HG02943 (cell line): ENCODE data around the gene AIG1.
"Not testable (repeated sequence)": the region's sequence is repeated elsewhere in the genome, so short reads cannot be mapped to it uniquely, and the experiment has no call there.

Experiments
- ATAC-seq: cut with Tn5 transposase; IDR thresholded peaks from one replicate; pipeline ENCODE4 v1.9.1; 2021; ENCODE audit warnings: mild to moderate bottlenecking, low read depth, moderate library complexity; ENCODE audit not compliant: unreplicated experiment

Gene AIG1

GRCh38 chr6:143298071-143298470 lies 237.4 kb downstream of the AIG1 start:
- ATAC-seq: no peak

- ATAC-seq: no peak
Observed at GRCh38 chr6:143299253-143300166, 238.8 kb downstream of the AIG1 start.

GRCh38 chr6:143301188-143301587 lies 240.5 kb downstream of the AIG1 start:
- ATAC-seq: no peak

- not testable (repeated sequence) for ATAC-seq
Observed at GRCh38 chr6:143307760-143308159, 247.1 kb downstream of the AIG1 start.

- no peak for ATAC-seq
Observed at GRCh38 chr6:143313163-143313562, 252.5 kb downstream of the AIG1 start.

- ATAC-seq: no peak
Observed at GRCh38 chr6:143321491-143322086, 260.9 kb downstream of the AIG1 start.

GRCh38 chr6:143322386-143322785 lies 261.7 kb downstream of the AIG1 start:
- no peak for ATAC-seq

GRCh38 chr6:143323729-143324470 lies 263.2 kb downstream of the AIG1 start:
- no peak for ATAC-seq

- no peak for ATAC-seq
Observed at GRCh38 chr6:143325379-143326140, 264.9 kb downstream of the AIG1 start.

GRCh38 chr6:143328876-143329275 lies 268.2 kb downstream of the AIG1 start:
- no peak for ATAC-seq

- ATAC-seq: no peak
Observed at GRCh38 chr6:143329323-143329722, 268.6 kb downstream of the AIG1 start.

- no peak for ATAC-seq
Observed at GRCh38 chr6:143331362-143331761, 270.7 kb downstream of the AIG1 start.

- no peak for ATAC-seq
Observed at GRCh38 chr6:143332153-143332845, 271.6 kb downstream of the AIG1 start.

- no peak for ATAC-seq
Observed at GRCh38 chr6:143333081-143333480, 272.4 kb downstream of the AIG1 start.

GRCh38 chr6:143333749-143334520 lies 273.2 kb downstream of the AIG1 start:
- ATAC-seq: no peak

- ATAC-seq: no peak
Observed at GRCh38 chr6:143335865-143336264, 275.2 kb downstream of the AIG1 start.

- ATAC-seq: no peak
Observed at GRCh38 chr6:143336446-143337152, 275.9 kb downstream of the AIG1 start.

GRCh38 chr6:143337201-143337949 lies 276.7 kb downstream of the AIG1 start:
- no peak for ATAC-seq
